Fibroblast of peridontal ligament (primary cell): ENCODE results near the gene TNPO2.

Experiments used
- DNase-seq: peaks from one replicate; pipeline ENCODE4 v3.0.0-alpha.2; 2010; ENCODE audit errors: extremely low read depth

The TNPO2 gene

DNA sequence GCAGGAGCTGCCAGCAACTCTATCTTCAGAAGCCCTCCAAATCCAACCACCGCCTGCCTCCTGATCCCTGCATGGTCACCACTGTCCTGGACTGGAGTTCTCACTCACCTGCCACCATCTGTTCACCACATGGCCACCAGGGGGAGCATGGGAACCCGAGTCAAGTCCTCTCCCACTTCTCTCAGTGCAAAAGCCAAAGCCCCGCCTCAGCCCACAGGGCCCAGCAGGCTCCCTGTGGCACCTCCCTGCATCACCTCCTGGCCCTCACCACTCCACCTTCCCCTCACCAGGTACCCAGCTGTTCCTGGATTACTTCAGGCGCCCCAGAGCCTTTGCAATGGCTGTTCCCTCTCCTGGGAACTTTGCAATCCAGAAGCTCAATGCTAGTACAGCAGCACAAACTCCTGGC is 47.3 kb downstream of the TNPO2 start:
- peak; percentile 69 for DNase-seq

DNA sequence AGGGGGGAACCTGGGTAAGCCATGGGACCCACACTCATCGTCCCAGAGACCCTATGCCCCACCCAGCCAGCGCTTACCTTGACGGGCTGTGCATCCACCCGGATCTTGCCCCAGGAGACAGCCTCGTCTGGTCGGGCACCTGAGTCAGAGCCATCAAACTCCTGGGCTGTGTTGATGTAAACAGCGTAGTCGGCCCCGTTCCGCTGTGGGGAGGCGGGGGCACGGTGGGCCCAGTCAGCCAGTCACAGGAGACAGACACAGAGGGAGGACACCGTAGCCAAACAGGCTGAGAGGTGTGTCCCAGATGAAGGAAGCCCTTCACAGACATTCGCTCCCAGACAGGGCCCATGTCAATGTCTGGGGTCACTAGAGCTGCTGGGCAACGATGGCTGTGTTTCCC is 47.8 kb downstream of the TNPO2 start:
- DNase-seq: no peak

DNA sequence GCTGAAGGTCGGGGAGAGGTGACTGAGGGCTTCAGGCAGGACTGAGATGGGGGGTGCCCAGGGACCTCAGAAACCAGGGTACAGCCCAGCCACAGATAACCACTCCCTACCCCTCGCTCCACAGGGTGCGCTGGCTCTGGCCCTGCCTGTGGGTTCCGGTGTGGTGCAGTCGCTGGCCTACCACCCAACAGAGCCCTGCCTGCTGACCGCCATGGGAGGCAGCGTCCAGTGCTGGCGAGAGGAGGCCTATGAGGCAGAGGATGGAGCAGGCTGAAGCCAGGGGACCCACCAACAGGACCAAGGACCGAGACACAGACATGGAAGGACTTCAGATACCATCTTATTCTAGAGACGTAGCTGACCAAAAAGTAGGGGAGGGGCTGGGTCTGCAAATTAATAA is 48.3 kb downstream of the TNPO2 start:
- DNase-seq: no peak

DNA sequence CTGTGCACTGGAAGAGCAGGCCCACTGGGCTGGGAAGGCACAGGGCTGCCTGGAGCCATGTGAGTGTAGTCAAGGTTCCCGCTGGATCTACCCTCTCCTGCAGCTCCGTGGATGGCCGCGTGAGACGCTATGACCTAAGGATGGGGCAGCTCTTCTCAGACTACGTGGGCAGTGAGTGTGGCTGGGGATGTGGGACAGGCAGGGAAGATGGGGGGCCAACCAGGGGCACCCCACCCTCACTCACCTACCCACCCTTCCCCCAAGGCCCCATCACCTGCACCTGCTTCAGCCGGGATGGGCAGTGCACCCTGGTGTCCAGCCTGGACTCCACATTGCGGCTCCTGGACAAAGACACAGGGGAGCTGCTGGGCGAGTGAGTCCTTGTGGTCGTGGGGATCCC is 51.0 kb downstream of the TNPO2 start:
- DNase-seq: no peak

DNA sequence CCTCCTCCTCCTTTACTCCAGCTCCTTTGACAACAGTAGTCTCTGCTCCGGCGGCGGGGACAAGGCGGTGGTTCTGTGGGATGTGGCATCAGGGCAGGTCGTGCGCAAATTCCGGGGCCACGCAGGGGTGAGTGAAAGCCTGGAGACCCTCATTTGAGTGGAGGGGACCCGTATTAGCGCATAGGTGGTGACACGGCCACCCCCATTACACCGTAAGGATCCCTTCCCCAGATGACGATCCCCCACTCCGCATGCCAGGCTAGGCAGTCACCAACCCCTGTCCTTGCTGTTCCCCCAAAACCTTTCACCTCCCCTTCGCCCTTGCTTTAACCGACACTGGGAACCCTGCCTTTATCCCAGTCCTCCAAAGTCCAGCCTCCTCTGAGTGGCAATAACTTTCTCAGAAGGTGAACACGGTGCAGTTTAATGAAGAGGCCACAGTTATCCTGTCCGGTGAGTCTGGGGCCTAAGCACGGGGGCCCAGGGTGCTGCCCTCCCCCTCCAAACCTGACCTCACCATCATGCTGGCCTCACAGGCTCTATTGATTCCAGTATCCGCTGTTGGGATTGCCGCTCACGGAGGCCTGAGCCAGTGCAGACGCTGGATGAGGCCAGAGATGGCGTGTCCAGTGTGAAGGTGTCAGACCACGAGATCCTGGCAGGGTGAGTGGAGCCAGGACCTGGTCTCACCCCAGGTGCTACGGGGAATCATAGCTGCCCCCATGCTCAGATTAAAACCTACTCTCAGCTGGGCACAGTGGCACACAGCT is 53.4 kb downstream of the TNPO2 start:
- no peak for DNase-seq

DNA sequence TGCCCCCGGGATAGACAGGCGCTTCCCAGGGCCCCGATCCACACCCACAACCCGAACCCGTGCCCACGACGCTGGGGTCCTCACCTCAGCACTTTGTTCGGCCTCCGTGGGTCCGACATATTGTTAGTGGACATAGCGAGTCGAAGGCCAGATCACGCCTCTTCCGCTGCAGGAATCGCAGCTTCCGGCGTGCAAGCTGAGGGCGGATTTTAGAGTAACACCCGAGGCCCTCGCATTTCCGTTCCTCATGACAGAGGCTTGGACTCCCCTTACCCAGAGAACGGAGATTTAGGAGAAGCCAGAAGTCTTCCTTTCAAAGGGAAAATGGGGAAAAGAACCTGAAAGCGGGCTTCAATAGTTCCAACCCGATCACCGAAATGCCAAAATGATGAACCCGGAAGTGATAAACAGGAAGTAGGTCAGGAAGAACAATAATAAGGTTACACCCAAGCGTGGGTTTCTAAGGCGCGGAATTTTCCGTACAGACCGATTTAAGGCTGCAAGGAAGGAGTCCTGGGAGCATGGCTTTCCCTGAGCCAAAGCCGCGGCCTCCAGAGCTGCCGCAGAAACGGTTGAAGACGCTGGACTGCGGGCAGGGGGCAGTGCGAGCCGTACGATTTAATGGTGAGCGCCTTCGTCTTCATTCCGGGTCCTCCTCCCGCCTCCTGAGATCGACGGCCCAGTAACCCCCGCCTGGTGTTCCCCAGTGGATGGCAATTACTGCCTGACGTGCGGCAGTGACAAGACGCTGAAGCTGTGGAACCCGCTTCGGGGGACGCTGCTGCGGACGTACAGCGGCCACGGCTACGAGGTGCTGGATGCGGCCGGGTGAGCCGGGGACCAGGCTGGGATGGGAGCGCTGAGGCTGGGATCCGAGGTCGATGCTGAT is 54.2 kb downstream of the TNPO2 start:
- peak; percentile 89 for DNase-seq

DNA sequence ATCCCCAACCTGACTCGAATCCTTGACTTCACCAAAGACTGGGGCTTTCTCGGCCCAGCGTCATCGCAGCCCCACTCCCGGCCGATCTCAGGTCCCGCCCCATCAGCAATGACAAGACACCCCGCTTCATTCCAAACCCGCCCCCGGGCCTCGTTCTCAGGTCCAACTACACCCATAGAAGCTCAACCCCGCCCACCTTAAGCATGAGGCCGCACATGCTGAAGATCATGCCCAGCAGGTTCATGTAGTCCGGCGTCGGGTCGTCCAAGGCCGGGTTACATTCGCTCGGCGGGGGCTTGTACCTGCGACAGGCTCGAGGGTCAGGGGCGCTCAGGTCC is 54.8 kb downstream of the TNPO2 start:
- DNase-seq: peak; percentile 60

DNA sequence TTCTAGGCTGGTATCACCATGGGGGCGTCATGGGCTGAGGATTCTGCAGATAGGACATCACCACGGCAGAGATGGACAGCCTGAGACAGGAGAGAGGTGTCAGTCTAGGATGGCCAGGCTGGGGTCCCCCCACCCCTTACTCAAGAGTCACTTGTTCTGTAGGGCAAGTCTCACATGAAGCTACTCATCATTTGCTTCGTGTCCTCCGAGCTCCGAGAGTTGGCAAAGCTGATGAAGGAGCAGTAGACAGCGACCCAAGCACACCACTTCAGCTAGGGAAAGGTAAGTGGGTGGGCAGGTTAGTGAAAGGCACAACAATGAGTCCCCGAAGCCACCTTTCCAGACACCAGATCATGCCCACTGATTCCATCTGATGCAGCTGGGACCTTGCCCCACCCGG is 55.4 kb downstream of the TNPO2 start:
- DNase-seq: no peak

DNA sequence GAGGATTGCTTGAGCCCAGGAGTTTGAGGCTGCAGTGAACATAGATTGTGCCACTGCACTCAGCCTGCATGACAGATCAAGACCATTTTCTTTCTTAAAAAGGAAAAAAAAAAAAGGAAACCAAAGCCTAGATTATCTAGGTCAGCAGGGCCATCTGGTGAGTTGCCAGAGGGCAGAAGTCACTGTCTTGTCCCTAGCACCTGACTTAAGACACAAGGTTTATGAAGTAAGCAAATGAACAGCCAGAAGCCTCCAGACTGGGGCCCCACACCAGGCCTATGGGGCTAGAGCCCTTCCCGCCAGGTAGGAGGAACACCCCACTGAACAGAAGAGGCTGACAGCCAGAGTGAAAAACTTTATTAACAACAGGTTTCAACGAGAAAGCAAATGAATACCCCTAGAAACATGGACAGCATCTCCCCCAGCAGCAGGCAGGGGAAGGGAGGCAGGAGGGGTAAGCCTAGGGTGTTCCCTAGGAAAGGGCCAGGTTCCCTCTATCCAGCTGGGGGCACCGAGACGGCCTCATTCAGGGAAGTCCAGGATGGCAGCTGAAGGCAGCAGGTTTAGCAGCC is 55.9 kb downstream of the TNPO2 start:
- DNase-seq: no peak

DNA sequence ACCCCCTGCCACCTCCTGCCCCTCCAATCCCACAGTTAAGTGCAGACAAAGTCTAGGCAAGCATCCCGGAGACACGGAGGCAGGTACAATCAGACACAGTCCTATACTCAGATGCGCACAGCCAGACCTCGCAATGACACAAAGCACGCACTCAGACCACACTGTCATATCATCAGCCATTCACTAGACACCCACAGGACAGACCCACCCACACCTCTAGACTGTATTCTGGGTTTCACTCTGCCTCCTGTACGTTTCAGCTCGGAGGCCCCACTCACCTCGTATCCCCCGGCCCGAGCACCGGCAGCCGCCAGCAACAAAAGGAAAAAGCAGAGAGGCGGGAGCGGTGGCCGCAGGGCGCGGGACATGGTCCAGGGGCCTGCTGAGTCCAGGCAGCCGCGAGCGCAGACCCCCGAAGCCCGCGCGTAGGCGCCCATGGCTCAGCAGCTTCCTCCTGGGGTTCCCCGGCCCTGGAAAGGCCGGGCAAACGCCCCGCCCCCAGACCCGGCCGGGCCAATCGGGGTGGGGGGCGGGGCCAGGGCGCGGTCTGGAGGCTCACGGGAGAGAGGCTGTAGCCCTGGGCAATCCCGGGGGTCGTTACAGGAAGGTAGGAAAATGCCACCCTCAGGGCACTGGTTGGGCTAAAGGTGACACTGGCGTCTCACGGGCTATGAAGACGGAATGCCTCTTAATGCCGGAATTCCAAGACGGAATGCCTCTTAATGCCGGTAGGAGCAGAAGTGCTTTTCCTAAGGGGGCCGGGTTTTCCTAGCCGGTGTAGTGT is 57.3 kb downstream of the TNPO2 start, which contains the start of the genes MAN2B1 and WDR83:
Gene MAN2B1 (minus strand): TSS at position 478 of the 784 bp plus-strand sequence. CDS start 41 bp downstream, at position 437.
Gene WDR83 (plus strand): TSS at position 543 of the 784 bp plus-strand sequence. CDS start 2,984 bp downstream, outside the sequence.
- DNase-seq: peak; percentile 33

DNA sequence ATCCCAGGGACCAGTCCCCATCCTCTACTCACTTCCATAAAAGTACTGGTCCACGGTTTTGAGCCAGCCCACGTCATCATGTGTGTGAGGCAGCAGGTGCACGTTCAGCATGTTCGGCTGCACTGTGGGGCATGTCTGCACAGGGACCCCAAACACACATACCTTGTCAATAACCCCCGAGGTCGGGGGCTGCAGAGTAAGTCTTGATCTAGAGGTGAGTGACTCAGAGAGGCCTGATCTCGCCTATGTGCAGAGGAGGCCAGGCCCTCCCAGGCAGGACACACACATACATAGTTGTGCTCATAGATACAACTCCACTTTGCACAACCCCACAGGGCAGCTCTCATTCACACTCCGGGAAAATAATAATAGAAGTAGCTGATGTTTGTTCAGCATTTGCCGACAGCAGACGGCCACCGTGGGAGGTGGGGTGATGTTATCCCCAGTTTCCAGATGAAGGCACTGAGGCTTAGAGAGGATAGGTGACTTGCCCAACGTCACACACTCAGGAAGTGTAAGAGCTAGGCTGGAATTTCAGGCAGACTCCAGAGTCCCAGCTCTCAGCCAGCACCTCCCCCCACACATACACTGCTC is 58.0 kb downstream of the TNPO2 start:
- DNase-seq: no peak

DNA sequence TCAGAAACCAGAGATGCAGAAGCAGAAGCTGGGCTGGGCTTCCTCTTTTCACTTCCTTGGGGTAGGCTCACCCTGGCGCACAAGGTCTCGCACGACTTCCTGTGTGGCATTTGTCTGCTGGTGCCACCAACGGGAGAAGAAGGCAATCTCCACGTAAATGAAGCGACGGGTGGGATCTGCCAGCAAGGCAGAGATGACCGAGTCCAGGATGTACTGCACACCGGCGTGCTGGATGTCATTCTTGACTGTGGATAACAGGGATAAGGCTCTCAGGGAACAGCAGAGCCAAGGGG is 58.5 kb downstream of the TNPO2 start:
- DNase-seq: no peak

DNA sequence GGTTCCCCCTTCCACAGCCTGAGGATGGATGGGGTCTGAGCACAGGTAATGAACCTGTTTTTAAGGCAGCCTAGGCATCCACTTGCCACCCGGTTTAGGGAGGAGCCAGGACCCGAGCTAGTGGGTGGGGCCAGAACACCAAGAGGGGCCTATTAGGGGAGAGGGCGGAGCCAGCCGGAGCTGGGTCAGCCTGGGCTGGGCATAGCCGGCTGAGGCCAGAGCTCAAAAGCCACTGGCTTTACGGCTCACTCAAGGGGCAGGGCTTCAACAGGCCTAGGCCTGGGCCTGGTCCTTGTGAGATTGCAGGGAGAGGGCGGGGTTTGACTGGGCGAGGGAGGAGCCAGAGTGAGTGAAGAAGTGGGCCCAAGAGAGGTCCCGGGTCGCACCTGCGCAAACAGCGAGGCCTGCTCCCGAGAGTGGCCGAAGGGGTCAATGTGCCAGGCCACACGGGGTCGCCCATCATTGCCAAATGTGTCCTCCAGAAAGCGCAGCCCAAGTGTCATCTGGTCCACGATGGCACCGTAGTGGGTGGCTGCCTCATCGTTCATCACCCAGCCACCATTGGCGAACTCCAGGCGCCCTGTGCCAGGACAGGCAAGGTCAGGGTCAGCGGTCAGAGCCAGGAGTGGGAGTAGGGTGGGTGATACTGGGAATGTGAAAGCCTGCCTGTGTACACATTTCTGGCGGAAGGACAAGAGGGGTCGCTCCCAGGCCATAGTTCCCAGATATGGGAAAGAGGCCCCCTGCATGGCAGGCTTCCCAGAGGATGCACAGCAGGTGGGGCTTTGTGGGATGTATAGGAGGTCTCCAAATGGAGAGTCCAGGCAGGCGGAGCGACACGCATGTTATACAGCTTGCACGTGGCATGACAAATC is 59.1 kb downstream of the TNPO2 start:
- no peak for DNase-seq

DNA sequence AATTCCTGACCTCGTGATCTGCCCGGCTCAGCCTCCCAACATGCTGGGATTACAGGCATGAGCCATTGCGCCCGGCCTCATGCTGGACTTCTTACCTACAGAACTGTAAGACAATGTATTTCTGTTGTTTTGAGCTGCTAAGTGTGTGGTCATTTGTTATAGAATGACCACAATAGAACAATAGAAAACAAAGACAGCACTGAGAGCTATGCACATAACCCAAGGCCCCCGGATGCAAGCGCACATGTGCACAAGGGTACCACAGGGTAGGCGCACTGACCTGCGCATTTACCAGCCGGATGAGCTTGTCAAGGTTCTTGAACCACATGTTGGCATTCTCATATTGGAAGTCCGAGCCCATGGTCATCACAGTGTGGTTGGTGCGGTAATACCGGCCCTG is 62.8 kb downstream of the TNPO2 start:
- DNase-seq: no peak

DNA sequence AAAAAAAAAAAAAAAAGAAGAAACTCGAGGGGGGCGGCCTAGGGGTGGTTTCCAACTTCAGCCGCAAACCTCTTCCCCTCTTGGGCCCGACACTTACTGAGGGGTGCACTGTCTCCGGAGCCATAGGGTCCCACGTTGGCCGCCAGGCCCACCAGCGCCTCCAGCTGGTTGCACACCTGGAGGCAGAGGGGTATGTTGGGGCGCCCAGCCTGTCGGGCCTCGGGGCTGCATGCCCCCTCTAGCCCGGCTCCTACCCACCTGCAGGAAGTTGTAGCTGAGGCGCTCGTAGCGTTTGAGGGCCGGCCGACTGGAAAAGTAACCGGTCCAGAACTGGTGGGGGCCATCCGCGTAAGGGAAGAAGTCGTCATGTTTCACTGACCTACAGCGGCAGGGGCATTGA is 65.8 kb downstream of the TNPO2 start:
- DNase-seq: no peak

DNA sequence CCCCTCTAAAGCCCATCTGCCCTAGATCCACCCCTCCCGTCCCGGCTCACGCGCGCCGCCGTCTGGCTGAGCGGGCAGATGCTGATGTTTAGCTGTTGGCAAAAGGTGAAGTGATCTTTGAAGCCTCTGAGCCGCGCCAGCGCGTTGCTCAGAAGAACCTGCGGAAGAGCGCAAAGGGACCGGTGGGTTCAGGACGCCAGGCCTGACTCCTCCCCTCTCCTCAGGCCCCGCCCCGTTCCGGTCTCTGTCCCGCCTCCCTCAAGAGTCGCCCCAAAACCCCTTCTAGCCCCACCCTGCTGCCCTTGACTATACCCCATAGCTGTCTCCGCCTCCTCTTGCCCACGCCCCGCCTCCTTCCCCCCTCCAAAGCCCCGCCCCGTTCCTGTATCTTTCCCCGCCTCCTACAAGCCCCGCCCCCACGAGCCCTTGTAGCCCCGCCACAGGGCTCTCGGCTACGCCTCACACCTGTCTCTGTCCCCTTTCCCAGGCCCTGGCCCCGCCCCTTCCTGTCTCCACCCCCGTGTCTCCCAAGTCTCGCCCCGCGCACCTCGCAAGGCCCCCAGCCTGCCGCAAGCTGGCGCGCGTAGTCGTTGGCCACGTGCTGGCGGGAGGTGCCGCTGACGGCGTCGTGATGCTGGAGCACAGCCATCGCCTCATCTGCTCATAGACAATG is 66.7 kb downstream of the TNPO2 start:
- no peak for DNase-seq

DNA sequence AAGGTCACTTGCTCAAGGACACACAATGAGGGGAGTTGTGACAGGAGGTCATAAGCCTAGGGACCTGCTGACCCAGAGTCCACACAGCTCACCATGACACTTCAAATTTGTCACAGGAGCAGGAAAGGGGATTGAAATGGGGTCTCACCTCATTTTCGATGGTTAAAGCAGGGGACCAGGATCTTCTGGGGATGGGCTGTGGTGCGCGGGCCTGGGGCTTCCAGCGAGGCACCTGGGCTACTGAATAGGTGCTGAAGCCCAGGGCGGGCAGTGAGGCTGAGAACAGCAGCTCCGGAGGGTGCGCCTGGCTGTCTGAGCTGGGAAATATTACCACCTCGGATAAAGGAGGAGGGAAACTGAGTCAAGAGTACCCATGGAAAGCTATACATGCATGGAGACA is 68.2 kb downstream of the TNPO2 start:
- DNase-seq: no peak

DNA sequence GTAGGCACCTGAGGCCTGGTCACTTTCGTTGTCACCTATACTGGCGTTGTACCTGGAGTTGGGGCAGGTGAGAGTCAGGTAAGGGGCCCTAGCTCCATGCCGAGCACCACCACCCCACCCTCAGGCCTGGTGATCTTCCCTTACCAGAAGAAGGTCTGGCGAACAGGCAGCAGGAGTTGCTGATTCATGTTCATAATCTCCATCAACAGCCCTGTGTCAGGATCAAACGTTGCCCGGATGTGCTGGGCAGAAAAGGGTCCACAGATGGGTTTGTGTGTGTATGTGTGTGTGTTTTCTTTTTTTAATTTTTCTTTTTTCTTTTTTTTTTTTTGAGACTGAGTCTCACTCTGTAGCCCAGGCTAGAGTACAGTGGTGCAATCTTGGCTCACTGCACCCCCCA is 71.5 kb downstream of the TNPO2 start:
- DNase-seq: no peak

DNA sequence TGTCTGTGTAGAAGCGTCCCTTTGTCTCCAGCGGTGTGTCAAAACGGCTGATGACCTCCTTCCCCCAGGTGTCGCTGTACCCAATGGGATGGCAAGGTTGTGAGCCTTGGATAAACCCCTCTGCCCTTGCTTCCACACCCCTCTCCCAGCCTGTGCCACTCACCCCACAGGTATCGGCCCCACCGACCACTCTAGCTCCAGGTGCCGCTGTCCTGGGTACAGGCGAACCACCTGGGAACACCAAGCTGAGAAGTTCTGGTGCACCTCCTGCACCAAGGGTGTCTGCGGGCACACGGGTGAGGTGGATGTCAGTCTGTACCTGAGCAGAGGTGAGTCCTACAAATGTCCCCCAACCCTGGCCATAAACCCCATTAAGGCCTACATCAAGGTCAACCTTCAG is 73.8 kb downstream of the TNPO2 start:
- no peak for DNase-seq
